Chondrocyte (in vitro differentiated cells): Measurements from ENCODE around the gene CD164L2. TPM values are rescaled to one million over a fixed set of nuclear protein-coding genes. Genes with fewer than 3 reads are reported as not detected.
"Not testable (repeated sequence)": the region's sequence is repeated elsewhere in the genome, so short reads cannot be mapped to it uniquely, and the experiment has no call there.

Experiments used
- DNase-seq: peaks from one replicate; pipeline ENCODE4 v3.0.0; 2021; ENCODE audit warnings: mixed read lengths, low spot score
- H3K27ac Mint-ChIP-seq: one replicate; pipeline ENCODE4 v1.8.0; 2021; ENCODE audit warnings: mild to moderate bottlenecking, moderate library complexity, mixed read lengths; ENCODE audit not compliant: unreplicated experiment
- H3K27me3 Mint-ChIP-seq: 2 replicates; pipeline ENCODE4 v1.8.0; 2021; ENCODE audit warnings: low read depth, mixed read lengths
- H3K36me3 Mint-ChIP-seq: 2 replicates; pipeline ENCODE4 v1.8.0; 2021; ENCODE audit warnings: low read depth, mixed read lengths
- H3K4me1 Mint-ChIP-seq: 2 replicates; pipeline ENCODE4 v1.8.0; 2021; ENCODE audit warnings: low read depth, mild to moderate bottlenecking, mixed read lengths
- H3K4me3 Mint-ChIP-seq: one replicate; pipeline ENCODE4 v1.8.0; 2021; ENCODE audit warnings: mild to moderate bottlenecking, moderate library complexity, mixed read lengths; ENCODE audit not compliant: unreplicated experiment
- H3K9me3 Mint-ChIP-seq: 2 replicates; pipeline ENCODE4 v1.8.0; 2021; ENCODE audit warnings: low read depth, mixed read lengths
- CTCF ChIP-seq: fragments of 200-600 bp; sonication (generic); IDR thresholded peaks from 2 replicates; pipeline ENCODE4 v1.5.0; 2021; ENCODE audit warnings: antibody characterized with exemption, mild to moderate bottlenecking, moderate library complexity
- total RNA-seq: library from RNA; stranded (reverse); gene quantifications from 3 replicates; pipeline ENCODE4 v1.2.1, GENCODE V29; 2021

CD164L2 gene
- total RNA-seq, 1 donor from 2014 or later = not detected

GRCh38 chr1:27392096-27392777 lies 9.1 kb upstream of the CD164L2 start, which contains the start of gene GPR3:
Gene GPR3 (plus strand): TSS chr1:27392622. CDS start chr1:27393799, 1,177 bp downstream.
- H3K27ac Mint-ChIP-seq = no peak within 1 kb of the TSS
- peak; percentile 92 for DNase-seq
- peaks cover 13% of the 10 kb centered on the region for H3K4me1 Mint-ChIP-seq
- TF ChIP-seq CTCF = peak; percentile 77
- H3K4me3 Mint-ChIP-seq = peak within 1 kb of the TSS; percentile 73
- no peaks in the 10 kb centered on the region for H3K36me3 Mint-ChIP-seq
- H3K9me3 Mint-ChIP-seq = no peaks in the 10 kb centered on the region
- H3K27me3 Mint-ChIP-seq = peaks cover 5% of the 10 kb centered on the region

- Mint-ChIP-seq H3K27ac (no peak overlapping the region), H3K36me3 (no peaks in the 10 kb centered on the region), H3K27me3 (peaks cover 10% of the 10 kb centered on the region), H3K4me1 (peaks cover 13% of the 10 kb centered on the region), H3K9me3 (no peaks in the 10 kb centered on the region), H3K4me3 (peak overlapping the region; percentile 73)
- no peak for TF ChIP-seq CTCF
- no peak for DNase-seq
Observed at GRCh38 chr1:27391511-27392095, 8.5 kb upstream of the CD164L2 start.

- DNase-seq = no peak
- H3K36me3 Mint-ChIP-seq = no peaks in the 10 kb centered on the region
- H3K4me1 Mint-ChIP-seq = peaks cover 9% of the 10 kb centered on the region
- H3K27ac Mint-ChIP-seq = no peak overlapping the region
- peaks cover 16% of the 10 kb centered on the region for H3K27me3 Mint-ChIP-seq
- TF ChIP-seq CTCF = peak; percentile 87
- no peaks in the 10 kb centered on the region for H3K9me3 Mint-ChIP-seq
- no peak overlapping the region for H3K4me3 Mint-ChIP-seq
Observed at GRCh38 chr1:27388337-27389005, 5.3 kb upstream of the CD164L2 start.

GRCh38 chr1:27384797-27385196 lies 1.7 kb upstream of the CD164L2 start:
- not testable (repeated sequence) for H3K9me3 Mint-ChIP-seq, H3K4me1 Mint-ChIP-seq, H3K36me3 Mint-ChIP-seq, H3K27ac Mint-ChIP-seq, DNase-seq, H3K4me3 Mint-ChIP-seq
- peaks cover 18% of the 10 kb centered on the region for H3K27me3 Mint-ChIP-seq

- peaks cover 17% of the 10 kb centered on the region for H3K27me3 Mint-ChIP-seq
- no peaks in the 10 kb centered on the region for H3K9me3 Mint-ChIP-seq
- no peak for DNase-seq
- no peak overlapping the region for H3K27ac Mint-ChIP-seq
- no peaks in the 10 kb centered on the region for H3K36me3 Mint-ChIP-seq
- H3K4me1 Mint-ChIP-seq = no peaks in the 10 kb centered on the region
- no peak for TF ChIP-seq CTCF
- H3K4me3 Mint-ChIP-seq = no peak overlapping the region
Observed at GRCh38 chr1:27383661-27384060, 528 bp upstream of the CD164L2 start.
